EL (cell line): ENCODE measurements around the gene KLRC4.
"Not testable (repeated sequence)": the region's sequence is repeated elsewhere in the genome, so short reads cannot be mapped to it uniquely, and the experiment has no call there.

Experiments used
- DNase-seq: peaks from one replicate; pipeline ENCODE4 v3.0.0-alpha.2; 2016

KLRC4 gene

GRCh38 chr12:10409392-10409791 lies at the start of gene KLRC4:
Gene KLRC4 (minus strand): TSS chr12:10409757. CDS start chr12:10409575, 182 bp downstream.
- peak; percentile 8 for DNase-seq

DNA sequence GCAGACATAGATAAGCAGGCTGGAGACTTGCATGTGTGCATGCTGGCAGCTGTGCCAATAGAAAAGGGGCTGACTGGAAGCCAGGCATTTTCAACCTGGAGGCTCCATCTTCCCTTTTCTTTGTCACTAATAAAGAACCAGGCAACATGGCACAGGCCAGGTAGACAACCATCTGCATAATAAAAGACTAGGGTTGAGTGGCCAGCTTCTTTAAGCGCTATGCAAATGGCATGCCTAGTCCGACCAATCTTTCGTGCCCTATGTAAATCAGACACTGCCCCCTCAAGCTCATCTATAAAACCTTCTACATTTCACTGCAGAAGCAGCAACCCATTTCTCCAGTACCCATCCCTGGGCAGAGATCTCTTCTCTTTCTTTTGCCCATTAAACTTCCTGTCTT lies 48.2 kb upstream of the KLRC4 start:
- DNase-seq: no peak

DNA sequence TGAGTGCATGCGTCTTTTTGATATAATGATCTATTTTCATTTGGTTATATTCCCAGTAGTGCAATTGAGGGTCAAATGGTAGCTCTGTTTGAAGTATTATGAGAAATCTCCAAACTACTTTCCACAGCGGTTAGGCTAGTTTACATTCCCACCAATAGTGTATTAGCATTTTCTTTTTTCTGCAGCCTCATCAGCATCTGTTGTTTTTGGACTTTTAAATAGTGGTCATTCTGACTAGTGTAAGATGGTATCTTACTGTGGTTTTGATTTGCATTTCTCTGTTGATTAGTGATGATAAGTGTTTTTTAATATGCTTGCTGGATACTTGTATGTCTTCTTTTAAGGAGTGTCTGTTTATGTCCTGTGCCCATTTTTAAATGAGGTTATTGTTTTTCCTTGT lies 47.3 kb upstream of the KLRC4 start:
- no peak for DNase-seq

GRCh38 chr12:10455766-10456165 lies 46.2 kb upstream of the KLRC4 start:
- DNase-seq: no peak

DNA sequence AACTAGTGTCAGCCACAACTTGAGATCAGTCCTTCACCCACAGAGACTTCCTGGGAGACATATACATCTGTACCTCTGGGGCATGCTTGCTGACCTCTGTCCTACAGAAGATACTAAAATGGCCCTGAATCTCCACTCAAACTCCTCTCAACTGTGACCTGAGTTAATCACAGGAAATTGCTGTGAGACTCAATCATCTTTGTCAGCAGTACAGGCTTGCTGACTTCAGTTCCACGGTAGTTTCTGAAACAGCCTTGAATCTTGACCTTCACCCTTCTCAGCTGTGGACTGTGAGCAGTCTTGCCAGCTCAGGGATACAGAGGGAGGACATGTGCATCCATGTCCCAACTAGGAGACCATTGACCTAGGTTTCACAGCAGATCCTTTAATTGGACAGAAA lies 45.0 kb upstream of the KLRC4 start:
- DNase-seq: peak; percentile 11

DNA sequence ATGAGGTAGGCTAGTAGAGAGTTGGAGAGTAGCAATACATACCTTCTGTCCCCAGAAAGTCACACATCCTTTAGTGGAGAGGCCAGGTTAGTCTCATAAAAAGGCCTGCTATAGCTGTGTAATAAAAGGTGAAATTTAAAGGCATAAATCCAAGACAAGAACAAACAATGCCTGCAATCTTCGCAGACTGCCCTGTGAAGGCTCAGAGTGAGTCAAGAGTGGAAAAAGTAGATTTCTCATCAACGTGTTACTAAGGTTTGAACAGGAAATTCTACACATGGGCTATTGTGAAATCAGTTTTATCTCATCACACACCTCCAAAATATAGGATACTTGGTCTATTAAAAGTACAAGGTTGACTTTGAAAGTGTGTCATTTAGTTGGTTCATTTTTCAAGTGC lies 43.6 kb upstream of the KLRC4 start, which contains the start of gene KLRC1:
KLRC1 (minus strand) TSS at position 222 of the 400 bp plus-strand sequence. CDS start 2,221 bp downstream, outside the sequence.
- DNase-seq: no peak

DNA sequence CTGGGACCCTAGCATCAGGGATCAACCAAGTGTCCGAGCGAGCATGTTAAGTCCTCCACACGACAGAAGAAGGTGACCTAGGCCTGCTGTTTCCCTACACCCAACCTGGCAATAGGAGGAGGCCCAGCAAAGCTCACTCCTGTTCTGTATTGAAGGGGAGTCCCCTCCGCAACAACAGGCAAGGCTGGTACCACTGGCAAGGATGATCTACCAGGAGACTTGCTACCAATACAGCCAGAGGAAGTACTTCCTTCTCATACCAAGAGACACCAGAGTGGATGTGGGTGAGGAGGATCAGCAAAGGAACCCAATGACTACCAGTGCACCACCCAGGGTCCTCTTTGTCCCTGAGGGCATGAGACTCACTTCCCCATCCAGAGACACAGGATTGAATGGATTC lies 38.7 kb upstream of the KLRC4 start:
- DNase-seq: no peak

DNA sequence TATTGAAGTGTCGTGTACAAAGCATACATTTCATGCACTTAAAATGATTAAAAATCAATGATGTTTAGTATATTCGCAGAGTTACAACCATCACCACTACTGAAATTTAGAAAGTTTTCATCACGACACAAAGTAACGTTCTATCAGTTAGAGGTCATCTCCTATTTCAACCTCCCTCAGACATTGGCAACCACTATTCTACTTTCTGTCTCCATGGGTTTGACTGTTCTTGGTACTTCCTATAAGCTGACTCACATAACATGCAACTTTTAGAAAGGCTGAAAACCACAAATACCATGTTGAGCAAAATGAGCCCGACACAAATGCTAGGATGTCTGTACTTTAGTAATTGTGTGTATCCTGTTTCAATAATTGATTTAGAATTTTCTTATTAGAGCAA lies 36.5 kb upstream of the KLRC4 start:
- not testable (repeated sequence) for DNase-seq

GRCh38 chr12:10441144-10441543 lies 31.6 kb upstream of the KLRC4 start:
- DNase-seq: not testable (repeated sequence)

- DNase-seq: peak; percentile 30
Observed at GRCh38 chr12:10439608-10440274, 30.2 kb upstream of the KLRC4 start.

- DNase-seq: not testable (repeated sequence)
Observed at GRCh38 chr12:10437601-10438000, 28.0 kb upstream of the KLRC4 start.

DNA sequence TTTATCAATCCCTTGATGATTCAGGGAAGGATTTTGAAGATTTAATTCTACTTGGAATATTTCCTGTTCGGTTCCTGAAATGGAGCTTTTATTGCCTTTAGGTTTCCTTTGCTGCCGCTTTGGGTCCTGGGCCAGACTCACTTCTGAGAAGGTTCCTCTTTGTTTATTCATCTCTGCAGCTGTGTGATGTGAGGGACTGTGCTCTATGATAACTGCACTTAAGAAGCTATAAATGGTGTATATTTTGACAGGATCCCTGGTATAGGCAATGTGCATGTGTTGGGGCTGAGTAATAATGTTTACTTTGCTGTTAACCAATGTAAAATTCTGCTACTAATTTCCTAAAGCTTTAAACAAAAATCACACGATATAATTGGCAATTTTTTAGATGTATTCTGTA lies 26.3 kb upstream of the KLRC4 start, which contains the start of gene KLRC2:
KLRC2 (minus strand) TSS at position 195 of the 400 bp plus-strand sequence; CDS start at position 171, 24 bp downstream.
- peak; percentile 69 for DNase-seq

- DNase-seq: not testable (repeated sequence)
Observed at GRCh38 chr12:10430623-10431022, 21.1 kb upstream of the KLRC4 start.

GRCh38 chr12:10425938-10426337 lies 16.4 kb upstream of the KLRC4 start:
- DNase-seq: not testable (repeated sequence)

DNA sequence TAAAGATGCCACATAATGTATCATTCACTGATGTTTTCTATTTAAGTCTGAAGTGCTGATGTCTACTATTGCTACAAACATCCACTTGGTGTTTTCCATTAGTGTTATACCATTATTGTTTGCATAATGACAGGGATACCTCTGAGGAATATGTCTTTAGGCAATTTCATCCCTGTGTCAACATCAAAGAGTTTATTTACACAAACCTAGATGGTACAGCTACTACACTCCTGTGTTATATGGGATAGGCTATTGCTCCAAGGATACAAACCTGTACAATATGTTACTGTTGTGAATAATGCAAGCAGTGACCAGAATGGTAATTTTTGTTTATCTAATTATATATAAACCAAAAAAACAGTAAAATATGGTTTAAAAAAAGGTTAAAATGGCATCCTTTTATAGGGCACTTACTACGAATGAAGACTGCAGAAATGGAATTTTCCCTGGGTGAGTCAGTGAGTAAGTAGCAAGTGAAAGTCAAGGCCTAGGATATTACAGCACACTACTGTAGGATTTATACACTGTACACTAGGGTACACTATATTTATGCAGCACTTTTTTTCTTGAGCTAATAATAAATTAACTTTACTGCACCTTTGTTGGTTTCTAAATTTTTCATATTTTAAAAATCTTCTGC lies 14.8 kb upstream of the KLRC4 start:
- DNase-seq: not testable (repeated sequence)

DNA sequence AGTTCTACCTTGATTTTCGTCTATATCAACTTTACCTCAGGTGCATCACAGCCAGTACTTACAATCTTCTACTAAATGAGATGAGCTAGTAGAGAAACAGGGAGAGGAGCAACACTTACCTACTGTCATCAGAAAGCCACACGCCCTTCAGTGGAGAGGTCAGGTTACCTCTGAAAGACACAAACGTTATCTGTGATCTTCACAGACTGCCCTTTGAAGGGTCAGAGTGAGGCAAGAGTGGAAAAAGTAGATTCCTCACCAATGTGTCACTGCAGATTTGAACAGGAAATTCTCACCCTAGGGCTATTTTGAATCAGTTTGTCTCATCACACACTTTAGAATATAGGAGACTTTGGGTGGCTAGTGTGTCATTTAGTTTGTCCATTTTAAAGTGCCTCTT lies 12.6 kb upstream of the KLRC4 start:
- not testable (repeated sequence) for DNase-seq

DNA sequence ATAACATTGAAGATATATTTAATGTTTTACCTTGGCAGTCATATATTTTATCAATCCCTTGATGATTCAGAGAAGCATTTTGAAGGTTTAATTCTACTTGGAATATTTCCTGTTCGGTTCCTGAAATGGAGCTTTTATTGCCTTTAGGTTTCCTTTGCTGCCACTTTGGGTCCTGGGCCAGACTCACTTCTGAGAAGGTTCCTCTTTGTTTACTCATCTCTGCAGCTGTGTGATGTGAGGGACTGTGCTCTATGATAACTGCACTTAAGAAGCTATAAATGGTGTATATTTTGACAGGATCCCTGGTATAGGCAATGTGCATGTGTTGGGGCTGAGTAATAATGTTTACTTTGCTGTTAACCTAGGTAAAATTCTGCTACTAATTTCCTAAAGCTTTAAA lies 10.8 kb upstream of the KLRC4 start, which contains the start of gene KLRC3:
KLRC3 (minus strand) TSS at position 262 of the 400 bp plus-strand sequence; CDS start at position 217, 45 bp downstream.
- peak; percentile 31 for DNase-seq

GRCh38 chr12:10408842-10409241 lies 715 bp downstream of the KLRC4 start:
- no peak for DNase-seq

- DNase-seq: no peak
Observed at GRCh38 chr12:10406725-10407124, 2.8 kb downstream of the KLRC4 start.

DNA sequence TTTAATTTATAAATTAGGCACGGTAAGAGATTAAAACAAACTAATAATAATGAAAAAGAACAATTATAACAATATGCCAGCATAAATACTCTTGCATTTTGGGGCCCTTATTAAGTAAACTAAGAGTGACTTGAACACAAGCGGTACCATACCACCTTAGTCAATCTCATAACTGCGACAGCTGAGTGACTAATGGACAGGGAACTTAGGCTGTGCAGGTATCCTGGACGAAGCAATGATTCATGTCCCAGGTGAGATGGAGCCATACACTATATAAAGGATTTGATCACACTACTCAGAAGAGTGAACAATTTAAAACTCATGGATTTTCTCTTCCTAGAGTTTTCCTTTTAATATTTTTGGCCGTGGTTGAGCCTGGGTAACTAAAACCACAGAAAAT lies 4.3 kb downstream of the KLRC4 start:
- no peak for DNase-seq

GRCh38 chr12:10404798-10405197 lies 4.8 kb downstream of the KLRC4 start:
- DNase-seq: no peak

DNA sequence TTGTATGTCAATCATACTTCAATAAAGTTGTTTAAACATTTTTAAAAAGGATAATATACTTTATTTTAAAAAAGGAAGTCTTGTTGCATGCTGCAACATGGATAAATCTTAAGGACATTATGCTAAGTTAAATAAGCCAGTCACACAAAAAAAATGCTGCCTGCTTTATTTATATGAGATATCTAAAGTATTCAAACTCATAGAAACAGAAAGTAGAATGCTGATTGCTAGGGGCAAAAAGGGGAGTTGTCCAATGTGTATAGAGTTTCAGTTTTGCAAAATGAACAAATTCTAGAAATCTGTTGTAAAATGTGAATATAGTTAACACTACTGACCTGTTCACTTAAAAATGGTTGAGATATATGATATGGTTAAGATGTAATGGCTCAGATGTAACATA lies 8.7 kb downstream of the KLRC4 start:
- no peak for DNase-seq

- DNase-seq: no peak
Observed at GRCh38 chr12:10398168-10398567, 11.4 kb downstream of the KLRC4 start.

- no peak for DNase-seq
Observed at GRCh38 chr12:10397296-10397695, 12.3 kb downstream of the KLRC4 start.
